NCI-H2081 treated with DMSO at 0.1 percent for 48 hours (cell line): Measurements from ENCODE around the gene EIF5A.

ENCODE experiments used
- DNase-seq: peaks from one replicate; lab custom pipeline; 2025; lab: John Stamatoyannopoulos, UW

The EIF5A gene

DNA sequence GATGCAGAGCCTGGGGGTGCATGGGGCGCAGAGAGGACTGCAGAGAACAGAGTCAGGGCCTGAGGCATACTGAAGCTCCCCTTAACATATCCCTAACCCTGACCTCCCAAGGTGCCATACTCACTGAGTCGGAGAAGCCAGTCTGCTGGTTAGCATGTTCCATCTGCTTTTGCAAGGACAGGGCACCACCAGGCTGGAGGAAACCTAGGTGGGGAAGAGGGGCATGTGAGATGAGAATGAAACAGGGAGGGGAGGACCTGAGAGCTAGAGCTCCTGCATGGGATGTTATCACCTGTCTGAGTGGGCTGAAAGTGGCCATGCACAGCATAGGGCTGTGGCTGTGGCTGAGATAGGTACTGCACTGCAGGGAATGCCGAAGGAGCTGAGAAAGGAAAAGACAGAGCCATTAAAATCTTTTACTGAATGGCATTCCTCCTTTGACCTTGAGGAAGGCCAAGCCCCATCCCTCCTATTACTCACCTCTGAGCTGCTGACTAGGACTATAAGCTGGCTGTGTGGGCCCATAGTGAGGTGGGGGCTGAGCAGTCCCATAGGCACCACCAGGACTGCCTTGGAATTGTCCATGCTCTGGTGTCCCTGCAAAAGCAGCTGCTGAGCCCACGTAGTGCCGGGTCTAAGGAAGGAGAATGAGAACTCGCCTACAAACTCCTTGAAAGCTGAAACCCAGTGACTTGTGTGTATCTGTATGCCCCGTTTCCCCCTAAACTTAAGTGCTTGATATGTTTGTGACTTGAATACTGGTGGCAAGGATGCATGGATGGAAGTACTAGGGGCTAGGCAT, 5.9 kb downstream of the EIF5A start:
- DNase-seq = no peak

DNA sequence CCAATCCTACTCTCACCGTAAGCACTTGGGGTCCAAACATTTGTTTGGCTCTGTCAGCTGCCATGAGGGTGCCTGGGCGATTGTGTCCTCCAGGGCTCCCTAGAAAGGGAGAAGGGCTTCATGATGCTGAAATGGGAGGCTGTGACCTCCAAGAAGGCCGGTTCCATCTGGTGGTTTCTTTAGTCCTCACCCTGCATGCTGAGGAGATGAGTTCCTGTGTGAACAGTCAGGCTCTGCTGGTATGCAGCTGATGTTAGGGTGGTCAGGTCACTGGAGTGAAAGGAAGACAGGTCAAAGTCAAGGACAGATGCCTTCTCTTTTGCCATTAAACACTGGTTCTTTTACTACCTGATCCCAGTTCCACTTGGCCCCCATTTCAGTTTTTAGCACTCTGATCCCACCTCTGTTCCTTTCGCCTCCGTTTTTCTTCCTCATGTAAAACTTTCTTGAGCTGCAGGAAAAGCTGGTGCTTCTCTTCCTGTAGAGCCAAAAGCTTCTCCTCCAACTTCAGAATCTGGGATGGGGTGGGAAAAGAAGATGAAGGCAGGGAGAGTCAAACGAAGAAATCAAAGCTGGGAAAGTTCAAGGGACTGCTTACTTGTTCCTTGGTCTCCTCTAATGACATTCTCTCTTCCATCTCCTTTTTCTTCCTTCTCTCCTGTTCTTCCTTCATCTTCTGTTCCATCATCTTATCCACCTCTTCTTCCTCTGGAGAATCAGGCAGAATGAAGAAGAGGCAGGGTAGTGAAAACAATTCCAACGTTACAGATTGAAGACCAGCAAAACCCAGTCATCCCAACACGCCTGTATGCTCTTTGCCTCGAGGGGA, 6.7 kb downstream of the EIF5A start:
- DNase-seq = no peak

GRCh38 chr17:7314719-7315569, 7.5 kb downstream of the EIF5A start, which contains the start of gene GPS2:
Gene GPS2 (minus strand): TSS chr17:7315360. CDS start chr17:7315052, 308 bp downstream.
- peak; percentile 27 for DNase-seq

GRCh38 chr17:7315570-7316235, 8.3 kb downstream of the EIF5A start:
- no peak for DNase-seq

DNA sequence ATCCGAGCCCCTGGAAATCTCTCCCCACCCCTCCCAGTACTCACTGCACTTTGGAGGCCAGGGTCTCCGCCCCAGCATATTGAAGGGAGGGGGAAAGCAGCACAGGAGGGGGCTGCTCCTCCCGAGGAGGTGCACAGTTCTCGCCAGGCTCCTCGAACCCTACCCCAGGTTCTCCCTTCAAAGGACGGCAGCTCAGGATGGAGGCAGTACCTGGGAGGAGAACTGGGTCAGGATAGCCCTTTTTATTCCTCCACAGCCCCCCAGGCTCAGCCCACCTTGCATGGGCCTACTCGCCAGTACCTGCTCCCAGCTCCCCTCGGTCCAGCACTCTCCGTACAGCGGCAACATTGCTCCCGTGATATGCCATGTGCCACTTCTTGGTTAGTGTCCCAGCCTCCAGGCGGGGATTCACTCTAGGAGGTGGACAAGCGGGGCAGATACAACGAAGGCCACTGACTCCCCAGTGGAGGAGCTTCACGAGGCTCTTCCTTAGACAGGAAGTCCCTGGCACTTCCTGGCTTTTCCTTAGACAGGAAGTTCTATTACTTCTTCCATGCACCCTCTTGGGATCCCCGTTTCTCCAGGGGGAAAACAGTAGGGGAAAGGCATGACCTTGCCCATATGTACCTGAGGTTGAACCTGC, 9.9 kb downstream of the EIF5A start:
- DNase-seq = no peak

- DNase-seq = no peak
These were observed 10.9 kb downstream of the EIF5A start for GRCh38 chr17:7318121-7318860.

- DNase-seq = no peak
These were observed 14.0 kb downstream of the EIF5A start for GRCh38 chr17:7321466-7321865.

DNA sequence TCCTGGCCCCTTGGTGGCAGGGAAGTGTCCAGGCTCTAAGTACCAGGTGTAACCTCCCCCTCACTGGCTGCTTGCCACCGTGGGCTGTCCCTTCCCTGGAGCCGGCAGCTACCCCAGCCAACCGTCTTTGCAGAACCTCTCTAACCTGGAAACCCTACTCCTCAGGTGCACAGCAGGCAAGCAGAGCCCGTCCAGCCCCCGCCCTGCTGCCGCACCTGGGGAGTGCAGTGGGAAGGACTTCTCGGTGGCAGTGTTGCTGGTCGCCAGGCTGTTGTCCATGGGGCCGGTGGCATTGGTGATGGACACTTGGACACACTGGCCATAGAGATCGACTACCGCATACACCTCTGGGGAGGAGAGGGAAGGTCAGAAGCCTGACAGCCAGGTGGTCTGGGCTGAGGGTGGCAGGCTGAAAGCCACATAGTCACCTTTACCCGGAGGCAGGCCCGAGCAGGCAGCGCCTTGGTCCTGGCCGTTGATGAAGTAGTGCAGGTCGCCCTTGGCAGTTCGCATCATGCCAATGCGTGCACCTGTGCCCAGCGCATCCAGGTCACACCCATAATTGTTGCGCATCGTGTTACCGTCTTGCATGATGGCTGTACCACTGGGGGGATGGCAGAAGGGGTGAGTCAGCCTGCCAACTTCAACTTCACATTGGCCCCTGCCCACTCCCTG, 15.2 kb downstream of the EIF5A start:
- DNase-seq = no peak

GRCh38 chr17:7323731-7324437, 16.5 kb downstream of the EIF5A start:
- no peak for DNase-seq

DNA sequence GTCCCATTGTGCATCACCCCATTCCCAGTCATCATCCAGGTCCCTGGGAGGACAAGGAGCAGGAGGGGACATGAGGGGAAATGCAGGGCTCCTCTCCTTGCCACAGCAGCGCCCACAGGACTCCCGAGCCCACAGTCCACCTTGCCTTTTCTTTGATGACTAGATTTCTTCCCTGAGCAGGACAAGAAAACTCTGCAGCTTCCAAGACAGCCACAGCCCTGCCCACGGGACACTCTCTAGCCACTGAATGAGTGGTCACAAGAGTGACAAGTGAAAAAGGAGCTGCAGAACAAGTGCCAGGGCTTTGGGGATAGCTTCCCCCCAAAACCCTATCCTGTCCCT, 17.0 kb downstream of the EIF5A start:
- no peak for DNase-seq

GRCh38 chr17:7325031-7325528, 17.7 kb downstream of the EIF5A start:
- DNase-seq = no peak

GRCh38 chr17:7326186-7326585, 18.8 kb downstream of the EIF5A start:
- DNase-seq = no peak

DNA sequence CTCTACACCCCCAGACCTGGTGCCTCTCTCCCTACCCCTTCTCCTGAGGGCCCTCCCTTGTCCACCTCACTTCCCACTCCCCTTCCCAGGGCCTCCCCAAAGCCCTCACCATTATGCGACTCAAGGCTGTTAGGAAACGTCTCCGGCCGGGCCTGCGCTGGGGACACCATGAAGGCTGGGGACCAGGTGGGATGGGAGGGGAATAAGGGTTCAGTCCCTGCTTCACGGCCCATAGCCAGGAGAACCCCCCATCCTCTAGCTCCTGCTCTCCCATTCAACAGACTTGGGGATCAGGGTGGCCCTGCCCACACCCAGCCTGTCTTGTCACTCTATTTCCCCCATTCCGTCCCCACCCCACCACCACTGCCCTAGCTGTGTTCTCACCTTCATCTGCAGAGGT, 19.6 kb downstream of the EIF5A start:
- no peak for DNase-seq

DNA sequence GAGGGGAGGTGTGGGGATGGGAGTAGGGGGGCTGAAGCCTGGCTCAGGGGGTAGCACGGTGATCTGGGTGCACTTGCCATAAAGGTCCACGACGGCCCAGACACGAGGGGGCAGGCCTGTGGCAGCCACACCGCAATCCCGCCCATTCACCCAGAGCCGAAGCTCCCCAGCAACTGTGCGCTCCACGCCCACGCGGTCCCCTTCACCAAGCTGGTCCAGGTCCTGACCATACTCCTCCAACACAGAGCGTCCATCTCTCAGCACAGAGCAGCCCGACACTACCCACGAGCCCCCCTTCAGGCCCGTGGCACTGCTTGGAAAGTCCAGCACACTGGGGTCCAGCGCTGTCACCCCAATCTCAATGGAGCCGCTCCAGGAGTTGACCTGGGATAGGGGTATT, 20.1 kb downstream of the EIF5A start:
- DNase-seq = no peak

DNA sequence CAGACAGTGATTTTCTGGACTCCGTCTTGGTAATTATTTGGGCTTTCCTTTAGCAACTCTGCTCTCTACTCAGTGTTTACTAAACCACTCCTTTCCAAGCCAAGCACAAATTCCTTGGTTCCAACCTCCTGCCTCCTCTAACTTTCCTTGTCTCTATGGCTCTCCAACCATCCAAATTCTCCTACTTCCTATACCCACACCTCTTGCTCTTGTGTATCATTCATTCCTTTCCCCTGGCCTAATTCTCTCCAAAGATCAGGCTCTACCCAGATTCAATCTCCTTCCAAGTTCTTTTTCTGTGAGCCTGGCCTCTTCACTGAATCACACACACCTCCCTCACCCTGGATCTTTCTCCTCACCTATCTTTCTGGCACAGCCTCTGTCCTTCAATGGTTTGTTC, 20.6 kb downstream of the EIF5A start:
- DNase-seq = no peak

DNA sequence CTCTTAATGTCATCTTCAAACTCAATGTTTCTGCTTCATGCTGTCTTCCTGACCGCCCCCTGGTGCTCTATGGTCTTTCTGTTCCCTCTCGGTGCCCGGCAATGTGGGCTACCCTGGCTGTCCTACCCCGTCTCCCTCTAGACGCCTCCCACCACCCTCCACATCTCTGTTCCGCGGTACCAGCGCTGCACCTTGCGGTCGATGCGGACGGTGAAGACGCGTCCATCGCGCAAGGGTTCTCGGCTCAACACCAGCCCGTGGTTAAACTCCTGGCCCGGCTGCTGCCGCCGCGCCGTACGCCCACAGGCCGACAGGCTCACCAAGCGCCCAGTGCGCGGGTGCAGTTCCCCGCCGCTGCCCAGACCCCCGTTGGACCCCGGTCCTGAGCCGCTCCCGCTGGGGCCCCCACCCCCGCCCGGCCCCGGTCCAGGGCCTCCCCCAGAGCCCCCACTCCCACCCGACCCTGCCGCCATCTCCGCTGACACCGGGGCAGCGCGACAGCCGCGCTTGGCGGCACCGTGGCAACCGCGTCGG, 21.5 kb downstream of the EIF5A start, which contains the start of gene NEURL4:
Gene NEURL4 (minus strand): TSS at position 496 of the 534 bp plus-strand sequence. CDS start 23 bp downstream, at position 473.
- DNase-seq = no peak

DNA sequence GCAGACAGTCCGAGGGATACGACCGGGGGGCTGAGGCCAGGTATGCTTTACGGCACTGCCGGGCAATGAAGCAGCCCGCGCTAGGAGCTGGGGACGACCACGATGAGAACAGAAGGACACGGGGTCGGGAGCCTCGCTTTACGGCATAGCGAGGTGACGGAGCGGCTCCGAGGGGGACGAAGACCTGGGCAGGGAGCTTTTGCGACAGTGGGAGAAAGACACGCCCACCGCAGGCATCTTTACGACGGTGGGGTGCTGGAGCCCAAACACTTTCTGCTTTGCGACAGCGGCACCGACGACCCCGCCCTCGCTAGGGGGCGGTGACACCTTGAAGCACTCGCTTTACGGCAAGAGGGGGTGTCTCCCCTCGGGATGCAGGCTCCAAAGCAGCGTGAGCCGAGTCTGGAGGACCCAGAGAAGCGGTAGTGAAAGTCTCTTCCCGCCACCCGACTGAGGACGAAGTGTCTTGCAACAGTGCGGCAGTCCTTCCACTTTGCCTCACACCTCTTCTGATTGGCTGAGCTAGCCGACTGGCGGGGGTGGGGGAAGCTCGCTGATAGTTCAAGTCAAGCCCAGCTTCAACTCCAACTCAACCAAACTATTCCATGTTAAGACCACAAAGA, 22.1 kb downstream of the EIF5A start:
- peak; percentile 71 for DNase-seq

GRCh38 chr17:7329997-7330637, 22.7 kb downstream of the EIF5A start:
- DNase-seq = peak; percentile 38
